ENCODE data around the gene TFDP1. TPM values are rescaled to one million over a fixed set of nuclear protein-coding genes. Genes with fewer than 3 reads are reported as not detected.

The TFDP1 gene
- total and polyA plus RNA-seq, 2 experiments from 2014 or later, result 74.8 to 122 TPM

DNA sequence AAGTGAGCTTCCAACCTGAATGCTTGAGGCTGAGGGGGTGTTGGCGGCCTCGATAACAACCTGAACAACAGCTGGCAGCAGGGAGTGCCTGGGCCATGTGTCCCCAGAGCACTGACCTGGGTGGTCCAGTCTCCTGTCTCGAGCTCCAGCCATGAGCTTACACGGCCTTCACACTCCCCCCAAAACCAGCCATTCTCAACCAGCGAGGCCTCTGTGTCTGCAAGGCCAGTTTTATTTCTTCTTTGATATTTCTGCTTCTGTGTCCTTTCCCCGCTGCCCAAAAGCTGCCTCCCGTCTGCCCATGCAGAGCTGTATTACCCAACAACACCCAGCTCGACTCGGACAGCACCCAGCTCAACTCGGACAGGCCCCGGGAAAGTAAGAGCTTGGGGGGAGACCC is 32.5 kb upstream of the TFDP1 start:
- WGBS, 2 experiments (ENCODE audit: low coverage in 1 of 2, low lambda C conversion rate in 2 of 2, missing lambda C conversion rate in 2 of 2), result 90 to 91% methylated on average over 11 of the region's 11 CpGs
- Histone ChIP-seq H3K79me2 (ENCODE audit: insufficient read depth) (peaks cover 37% of the 10 kb centered on the region), H2AFZ (no peak overlapping the region), H3K36me3 (ENCODE audit: low read depth) (peaks cover 25% of the 10 kb centered on the region; the same call in 1 of the 2 replicates), H4K20me1 (ENCODE audit: insufficient read depth) (no peaks in the 10 kb centered on the region), H3K27me3 (replicated peaks; ENCODE audit: insufficient read depth) (no peaks in the 10 kb centered on the region), H3K9me3 (ENCODE audit: low read depth) (no peaks in the 10 kb centered on the region), H3K9ac (no peak overlapping the region), H3K4me2 (ENCODE audit: unreplicated experiment) (no peak overlapping the region), H3F3A (ENCODE audit: insufficient read depth) (0 out of 2 replicates have a peak, but pooled peaks cover 3% of the 10 kb centered on the region), H3K4me1 (ENCODE audit: insufficient read depth) (0 out of 2 replicates have a peak, but pooled peaks cover 5% of the 10 kb centered on the region), H3K4me3 (no peak overlapping the region), H3K27ac (no peak overlapping the region), H3K9me2 (ENCODE audit: insufficient read depth) (no peaks in the 10 kb centered on the region)
- DNase-seq, result no peak
- TF ChIP-seq EZH2 (IDR thresholded peaks at IDR 0.05; ENCODE audit: insufficient read depth, poor library complexity, severe bottlenecking) (no peak), EZH2phosphoT487 (IDR thresholded peaks at IDR 0.05; ENCODE audit: insufficient read depth, low read depth) (no peak)
- in situ Hi-C loops (cut with MboI), result no loop called here

DNA sequence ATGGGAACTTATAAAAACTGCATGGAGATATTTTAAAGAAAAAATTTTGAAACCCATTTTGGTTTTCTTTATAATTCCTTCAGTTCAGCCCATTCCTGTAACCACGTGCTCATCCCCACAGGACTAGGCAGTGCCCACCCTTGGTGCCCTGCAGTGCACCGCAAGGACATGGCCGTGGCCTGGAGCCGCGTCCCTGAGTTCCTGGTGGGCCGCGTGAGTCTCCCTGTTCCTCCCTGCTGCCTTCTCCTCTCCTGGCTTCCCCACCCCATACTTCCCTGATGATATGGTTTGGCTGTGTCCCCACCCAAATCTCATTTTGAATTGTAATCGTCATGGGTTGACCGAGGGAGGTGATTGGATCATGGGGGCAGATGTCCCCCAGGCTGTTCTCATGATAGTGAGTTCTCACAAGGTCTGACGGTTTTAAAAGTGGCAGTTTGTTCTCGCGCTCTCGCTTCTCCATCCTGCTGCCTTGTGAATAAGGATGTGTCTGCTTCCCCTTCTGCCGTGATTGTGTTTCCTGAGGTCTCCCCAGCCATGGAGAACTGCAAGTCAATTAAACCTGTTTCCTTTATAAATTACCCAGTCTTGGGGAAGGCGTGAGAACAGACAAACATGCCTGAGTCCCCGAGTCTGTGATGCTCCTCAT is 31.6 kb upstream of the TFDP1 start:
- 86 to 89% methylated on average over 16 of the region's 16 CpGs for WGBS, 2 experiments (ENCODE audit: low coverage in 1 of 2, low lambda C conversion rate in 2 of 2, missing lambda C conversion rate in 2 of 2)
- H3K4me3 ChIP-seq, result no peak overlapping the region
- 0 out of 2 replicates have a peak, but pooled peaks cover 3% of the 10 kb centered on the region for H3F3A ChIP-seq (ENCODE audit: insufficient read depth)
- no peak overlapping the region for H3K4me2 ChIP-seq (ENCODE audit: unreplicated experiment)
- no peaks in the 10 kb centered on the region for H4K20me1 ChIP-seq (ENCODE audit: insufficient read depth)
- H3K9me2 ChIP-seq (ENCODE audit: insufficient read depth), result no peaks in the 10 kb centered on the region
- TF ChIP-seq EZH2phosphoT487 (IDR thresholded peaks at IDR 0.05; ENCODE audit: insufficient read depth, low read depth) (no peak), EZH2 (IDR thresholded peaks at IDR 0.05; ENCODE audit: insufficient read depth, poor library complexity, severe bottlenecking) (no peak)
- no peak for DNase-seq
- no peak overlapping the region for H3K27ac ChIP-seq
- no peak overlapping the region for H3K9ac ChIP-seq
- H3K4me1 ChIP-seq (ENCODE audit: insufficient read depth), result no peaks in the 10 kb centered on the region
- no peaks in the 10 kb centered on the region for H3K9me3 ChIP-seq (ENCODE audit: low read depth)
- H3K79me2 ChIP-seq (ENCODE audit: insufficient read depth), result peaks cover 29% of the 10 kb centered on the region
- no peak overlapping the region for H2AFZ ChIP-seq
- H3K27me3 ChIP-seq (replicated peaks; ENCODE audit: insufficient read depth), result no peaks in the 10 kb centered on the region
- in situ Hi-C loops (cut with MboI), result no loop called here
- H3K36me3 ChIP-seq (ENCODE audit: low read depth), result peaks cover 25% of the 10 kb centered on the region; the same call in 1 of the 2 replicates

- peaks cover 21% of the 10 kb centered on the region for H3K79me2 ChIP-seq (ENCODE audit: insufficient read depth)
- no peak overlapping the region for H2AFZ ChIP-seq
- H4K20me1 ChIP-seq (ENCODE audit: insufficient read depth), result no peaks in the 10 kb centered on the region
- in situ Hi-C loops (cut with MboI), result no loop called here
- no peak for DNase-seq
- H3K27ac ChIP-seq, result no peak overlapping the region
- no peak overlapping the region for H3K4me2 ChIP-seq (ENCODE audit: unreplicated experiment)
- H3K27me3 ChIP-seq (replicated peaks; ENCODE audit: insufficient read depth), result no peaks in the 10 kb centered on the region
- H3K9me3 ChIP-seq (ENCODE audit: low read depth), result no peaks in the 10 kb centered on the region
- 0 out of 2 replicates have a peak, but pooled peaks cover 3% of the 10 kb centered on the region for H3F3A ChIP-seq (ENCODE audit: insufficient read depth)
- no peak overlapping the region for H3K9ac ChIP-seq
- WGBS, 2 experiments (ENCODE audit: low coverage in 1 of 2, low lambda C conversion rate in 2 of 2, missing lambda C conversion rate in 2 of 2), result 90 to 91% methylated on average over 13 to 16 of the region's 16 CpGs
- no peaks in the 10 kb centered on the region for H3K4me1 ChIP-seq (ENCODE audit: insufficient read depth)
- TF ChIP-seq EZH2 (IDR thresholded peaks at IDR 0.05; ENCODE audit: insufficient read depth, poor library complexity, severe bottlenecking) (no peak), EZH2phosphoT487 (IDR thresholded peaks at IDR 0.05; ENCODE audit: insufficient read depth, low read depth) (no peak)
- H3K4me3 ChIP-seq, result no peak overlapping the region
- no peaks in the 10 kb centered on the region for H3K9me2 ChIP-seq (ENCODE audit: insufficient read depth)
- H3K36me3 ChIP-seq (ENCODE audit: low read depth), result peaks cover 25% of the 10 kb centered on the region; the same call in 1 of the 2 replicates
Observed at GRCh38 chr13:113553511-113554332, 30.8 kb upstream of the TFDP1 start.

GRCh38 chr13:113554333-113554700 is 30.2 kb upstream of the TFDP1 start:
- no peak overlapping the region for H3K4me2 ChIP-seq (ENCODE audit: unreplicated experiment)
- no peak for DNase-seq
- no peaks in the 10 kb centered on the region for H3K4me1 ChIP-seq (ENCODE audit: insufficient read depth)
- no peaks in the 10 kb centered on the region for H3K9me2 ChIP-seq (ENCODE audit: insufficient read depth)
- no peak overlapping the region for H2AFZ ChIP-seq
- H3K27me3 ChIP-seq (replicated peaks; ENCODE audit: insufficient read depth), result no peaks in the 10 kb centered on the region
- peaks cover 25% of the 10 kb centered on the region; the same call in 1 of the 2 replicates for H3K36me3 ChIP-seq (ENCODE audit: low read depth)
- no peak overlapping the region for H3K27ac ChIP-seq
- no peaks in the 10 kb centered on the region for H4K20me1 ChIP-seq (ENCODE audit: insufficient read depth)
- H3K79me2 ChIP-seq (ENCODE audit: insufficient read depth), result peaks cover 15% of the 10 kb centered on the region
- H3K9me3 ChIP-seq (ENCODE audit: low read depth), result no peaks in the 10 kb centered on the region
- WGBS, 2 experiments (ENCODE audit: low coverage in 1 of 2, low lambda C conversion rate in 2 of 2, missing lambda C conversion rate in 2 of 2), result 97% methylated on average over 9 of the region's 9 CpGs
- H3K4me3 ChIP-seq, result no peak overlapping the region
- in situ Hi-C loops (cut with MboI), result no loop called here
- H3K9ac ChIP-seq, result no peak overlapping the region
- H3F3A ChIP-seq (ENCODE audit: insufficient read depth), result 0 out of 2 replicates have a peak, but pooled peaks cover 3% of the 10 kb centered on the region
- no peak for TF ChIP-seq EZH2phosphoT487 (IDR thresholded peaks at IDR 0.05; ENCODE audit: insufficient read depth, low read depth)
- no peak for TF ChIP-seq EZH2 (IDR thresholded peaks at IDR 0.05; ENCODE audit: insufficient read depth, poor library complexity, severe bottlenecking)
